NK-92 (cell line): ENCODE results near the gene MMP19.
"Not testable (repeated sequence)": the region's sequence is repeated elsewhere in the genome, so short reads cannot be mapped to it uniquely, and the experiment has no call there.

Experiments
- DNase-seq: peaks from one replicate; lab custom pipeline; 2025; ENCODE audit not compliant: unreplicated experiment; lab: John Stamatoyannopoulos, UW

Gene MMP19, protein sequence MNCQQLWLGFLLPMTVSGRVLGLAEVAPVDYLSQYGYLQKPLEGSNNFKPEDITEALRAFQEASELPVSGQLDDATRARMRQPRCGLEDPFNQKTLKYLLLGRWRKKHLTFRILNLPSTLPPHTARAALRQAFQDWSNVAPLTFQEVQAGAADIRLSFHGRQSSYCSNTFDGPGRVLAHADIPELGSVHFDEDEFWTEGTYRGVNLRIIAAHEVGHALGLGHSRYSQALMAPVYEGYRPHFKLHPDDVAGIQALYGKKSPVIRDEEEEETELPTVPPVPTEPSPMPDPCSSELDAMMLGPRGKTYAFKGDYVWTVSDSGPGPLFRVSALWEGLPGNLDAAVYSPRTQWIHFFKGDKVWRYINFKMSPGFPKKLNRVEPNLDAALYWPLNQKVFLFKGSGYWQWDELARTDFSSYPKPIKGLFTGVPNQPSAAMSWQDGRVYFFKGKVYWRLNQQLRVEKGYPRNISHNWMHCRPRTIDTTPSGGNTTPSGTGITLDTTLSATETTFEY

DNA sequence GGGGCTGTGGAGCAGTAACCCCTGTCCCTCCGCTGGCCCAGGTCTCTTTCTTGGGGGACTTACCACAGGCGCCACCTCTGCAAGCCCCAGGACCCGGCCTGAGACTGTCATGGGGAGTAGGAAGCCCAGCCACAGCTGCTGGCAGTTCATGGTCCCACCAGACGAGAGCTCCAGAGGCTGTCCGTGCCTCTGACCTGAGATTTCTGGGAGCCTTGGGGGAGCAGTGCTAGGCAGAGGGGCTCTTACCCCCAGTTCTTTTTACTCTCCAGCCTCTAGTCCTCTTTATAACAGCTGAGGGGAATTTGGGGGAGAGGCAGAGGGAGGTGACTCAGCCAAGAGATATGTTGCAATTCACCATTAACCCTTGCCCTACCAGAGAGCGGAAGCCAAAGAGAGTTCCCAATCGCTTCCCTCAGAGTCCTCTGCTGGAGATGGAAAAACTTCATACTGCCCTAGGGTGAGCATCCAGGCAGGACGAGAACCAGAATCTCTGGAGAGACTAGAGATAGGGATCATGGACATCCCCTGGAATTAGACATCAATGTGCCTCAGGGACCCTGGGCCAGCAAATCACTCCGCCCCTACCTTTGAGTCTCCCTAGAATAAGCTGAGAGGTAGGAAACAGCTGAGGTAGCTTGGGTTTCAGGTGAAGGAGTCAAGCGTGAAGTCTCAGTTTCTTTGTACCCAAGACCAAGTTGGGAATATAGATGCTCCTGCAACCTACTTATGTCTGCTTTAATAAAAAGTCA lies at the start of gene MMP19:
MMP19 (minus strand) TSS at position 256 of the 749 bp plus-strand sequence; CDS start at position 150, 106 bp downstream.
- no peak for DNase-seq

DNA sequence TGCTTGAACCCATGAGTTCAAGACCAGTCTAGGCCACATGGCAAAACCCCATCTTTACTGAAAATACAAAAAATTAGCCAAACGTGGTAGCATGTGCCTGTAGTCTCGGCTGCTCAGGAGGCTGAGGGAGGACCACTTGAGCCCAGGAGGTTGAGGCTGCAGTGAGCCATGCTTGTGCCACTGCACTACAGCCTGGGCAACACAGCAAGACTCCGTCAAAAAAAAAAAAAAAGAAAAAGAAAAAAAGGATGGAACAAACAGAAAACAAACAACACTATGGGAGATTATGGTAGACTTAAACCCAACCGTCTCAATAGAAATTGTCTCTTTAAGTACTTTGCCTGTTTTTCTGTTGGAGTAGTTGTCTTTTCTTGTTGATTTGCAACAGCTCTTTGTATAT lies 48.6 kb upstream of the MMP19 start:
- DNase-seq, result no peak

DNA sequence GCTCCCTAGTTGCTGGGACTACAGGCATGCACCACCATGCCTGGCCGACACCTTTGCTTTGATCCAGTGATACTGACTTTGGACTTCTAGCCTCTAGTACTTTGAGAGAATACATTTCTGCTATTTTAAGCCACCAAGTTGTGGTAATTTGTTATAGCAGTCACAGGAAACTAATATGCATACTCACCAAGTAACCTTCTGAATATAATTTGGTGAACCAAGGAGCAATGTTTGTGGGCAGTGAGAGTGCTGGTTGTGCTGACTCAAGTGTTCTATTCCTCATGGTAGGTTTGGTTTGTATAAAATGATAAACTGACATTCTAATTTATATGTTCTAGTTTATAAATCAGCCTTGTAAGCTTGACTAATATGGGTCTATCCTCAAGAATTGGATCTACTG lies 42.4 kb upstream of the MMP19 start:
- no peak for DNase-seq

DNA sequence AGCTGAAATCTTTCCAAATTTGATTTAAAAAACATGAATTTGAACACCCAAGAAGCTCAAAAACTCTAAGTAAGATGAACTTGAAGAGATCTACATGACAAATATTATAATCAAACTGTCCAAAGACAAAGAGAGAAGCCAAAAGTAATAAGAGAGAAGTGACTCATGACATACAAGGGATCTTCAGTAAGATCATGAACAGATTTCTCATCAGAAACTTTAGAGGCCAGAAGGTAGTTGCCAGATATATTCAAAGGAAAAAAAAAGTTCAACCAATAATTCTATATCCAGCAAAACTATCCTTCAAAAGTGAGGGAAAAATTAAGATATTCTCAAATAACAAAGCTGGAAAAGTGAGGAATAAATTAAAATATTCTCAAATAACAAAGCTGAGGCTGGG lies 35.1 kb upstream of the MMP19 start:
- DNase-seq, result no peak

DNA sequence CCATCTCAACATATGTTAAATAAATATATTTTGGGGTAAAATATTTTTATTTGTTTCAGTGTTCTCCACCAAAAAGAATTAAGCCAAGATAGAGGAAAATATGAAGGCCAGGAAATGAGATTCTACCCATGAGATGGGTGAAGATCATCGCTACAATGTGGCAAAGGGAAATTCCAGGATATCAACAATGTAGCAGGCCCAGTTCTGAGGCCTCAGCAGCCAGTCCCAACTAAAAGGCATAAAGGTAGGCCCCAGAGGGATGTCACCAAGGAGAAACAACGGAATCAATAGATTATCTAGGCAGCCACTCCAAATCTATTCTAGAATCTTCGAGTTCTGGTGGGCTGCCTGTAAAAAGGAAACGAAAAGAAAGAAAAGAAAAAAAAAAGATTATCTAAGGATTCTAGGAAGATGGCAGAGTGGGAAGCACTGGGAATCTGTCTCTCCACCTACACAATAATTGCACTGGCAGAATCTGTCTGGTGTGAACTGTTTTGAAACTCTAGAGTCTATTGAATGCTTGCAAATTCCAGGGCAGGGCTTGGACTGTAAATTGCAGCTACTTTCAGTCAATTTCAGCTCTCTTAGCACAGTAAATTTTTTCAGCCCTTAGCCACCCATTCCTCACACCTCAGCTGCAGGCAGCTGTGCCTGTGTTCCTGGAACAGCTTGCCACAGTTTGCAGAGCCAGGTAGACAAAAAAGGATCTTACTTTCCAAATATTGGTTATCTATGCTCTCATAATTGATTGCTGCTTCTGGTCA lies 33.1 kb upstream of the MMP19 start:
- no peak for DNase-seq

DNA sequence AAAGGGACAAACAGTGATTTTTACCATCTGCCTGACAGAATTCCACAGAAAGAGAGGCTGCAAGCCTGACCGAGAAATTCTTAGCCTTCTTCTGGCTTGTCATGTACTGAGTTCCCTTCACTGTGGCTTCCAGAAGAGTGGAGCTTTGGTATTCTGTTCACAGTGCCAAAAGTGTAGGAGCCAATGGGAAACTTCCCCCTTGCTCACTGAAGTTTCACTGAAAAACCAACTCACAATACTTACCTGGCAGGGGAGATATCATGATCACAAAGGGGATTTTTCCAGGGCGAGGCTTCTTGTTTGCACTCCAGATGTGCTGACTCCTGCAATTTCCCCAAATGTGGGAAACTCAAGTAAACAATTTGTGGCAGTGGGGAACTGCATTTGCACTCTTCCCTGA lies 31.7 kb upstream of the MMP19 start:
- DNase-seq, result no peak

DNA sequence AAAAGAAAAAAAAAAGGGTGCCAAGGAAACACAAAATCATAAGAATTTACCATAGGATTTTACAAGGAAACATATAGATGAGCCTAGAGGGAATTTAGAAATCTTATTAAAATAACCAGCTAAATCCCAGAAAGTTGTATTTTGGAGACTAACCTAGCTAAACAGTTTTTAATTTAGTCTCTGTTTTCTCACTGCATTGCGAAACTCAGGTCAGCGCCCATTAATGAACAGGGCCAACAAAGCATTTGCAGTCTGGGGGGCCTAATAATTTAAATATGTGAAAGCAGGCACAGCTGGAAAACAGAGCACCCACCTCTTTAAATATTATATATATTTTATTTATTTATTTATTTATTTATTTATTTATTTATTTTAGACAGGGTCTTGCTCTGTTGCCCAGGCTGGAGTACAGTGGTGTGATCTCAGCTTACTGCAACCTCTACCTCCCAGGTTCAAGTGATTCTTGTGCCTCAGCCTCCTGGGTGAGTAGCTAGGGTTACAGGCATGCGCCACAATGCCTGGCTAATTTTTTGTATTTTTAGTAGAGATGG lies 23.8 kb upstream of the MMP19 start:
- not testable (repeated sequence) for DNase-seq

DNA sequence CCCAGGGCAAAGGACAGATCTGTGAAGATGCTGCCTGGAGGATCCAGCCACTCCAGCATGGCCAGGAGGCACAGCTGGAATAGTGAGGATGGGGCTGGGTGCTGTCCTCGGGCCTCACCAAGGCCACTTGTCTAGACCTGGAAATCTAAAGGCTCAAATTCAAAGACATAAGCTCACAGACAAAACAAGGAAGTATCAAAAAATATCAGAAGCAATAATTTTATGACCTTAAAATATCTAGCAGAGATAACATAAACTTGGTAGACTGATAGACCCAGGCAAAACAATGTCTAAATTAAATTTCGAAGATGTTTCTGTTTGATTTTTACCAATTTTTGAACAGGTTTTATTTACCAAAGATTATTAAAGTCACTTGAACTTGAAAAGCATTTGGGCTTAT lies 22.6 kb upstream of the MMP19 start:
- no peak for DNase-seq

DNA sequence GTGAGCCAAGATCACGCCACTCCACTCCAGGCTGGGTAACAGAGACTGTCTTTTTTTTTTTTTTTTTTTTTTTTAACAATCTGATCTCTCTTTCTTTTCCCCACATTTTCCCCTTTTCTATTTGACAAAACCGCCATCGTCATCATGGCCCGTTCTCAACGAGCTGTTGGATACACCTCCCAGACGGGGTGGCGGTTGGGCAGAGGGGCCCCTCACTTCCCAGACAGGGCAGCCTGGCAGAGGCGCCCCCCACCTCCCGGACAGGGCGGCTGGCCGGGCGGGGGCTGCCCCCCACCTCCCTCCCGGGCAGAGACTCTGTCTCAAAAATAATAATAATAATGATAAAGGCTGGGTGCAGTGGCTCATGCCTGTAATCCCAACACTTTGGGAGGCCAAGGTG lies 20.2 kb upstream of the MMP19 start:
- DNase-seq, result not testable (repeated sequence)

DNA sequence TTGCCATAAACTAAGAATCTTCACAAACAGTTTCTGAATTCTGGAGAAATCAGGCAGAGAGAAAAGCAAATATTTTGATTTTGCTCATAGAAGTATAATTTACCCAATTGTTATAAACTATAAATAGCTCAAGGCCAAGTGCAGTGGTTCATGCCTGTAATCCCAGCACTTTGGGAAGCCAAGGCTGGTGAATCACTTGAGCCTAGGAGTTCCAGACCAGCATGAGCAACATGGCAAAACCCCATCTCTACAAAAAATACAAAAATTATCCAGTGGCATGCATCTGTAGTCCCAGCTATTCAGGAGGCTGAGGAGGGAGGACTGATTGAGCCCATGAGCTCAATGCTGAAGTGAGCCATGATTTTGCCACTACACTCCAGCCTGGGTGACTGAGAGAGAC lies 19.6 kb upstream of the MMP19 start:
- DNase-seq, result no peak

DNA sequence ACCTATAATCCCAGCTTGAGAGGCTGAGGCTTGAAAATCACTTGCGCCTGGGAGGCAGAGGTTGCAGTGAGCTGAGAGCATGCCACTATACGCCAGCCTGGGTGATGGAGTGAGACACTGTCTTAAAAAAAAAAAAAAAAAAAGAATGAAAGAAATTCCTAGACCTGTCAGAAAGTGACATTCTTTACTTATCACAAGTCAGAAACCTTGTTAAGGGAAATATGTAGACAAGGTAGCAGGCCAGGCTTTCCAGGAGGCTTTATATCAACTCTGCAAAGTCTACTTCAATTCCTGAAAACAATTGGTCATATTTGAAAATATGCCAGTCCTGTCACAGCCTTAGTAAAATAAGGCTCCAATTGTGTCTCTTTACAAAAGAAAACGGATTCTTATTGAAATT lies 19.1 kb upstream of the MMP19 start:
- no peak for DNase-seq

DNA sequence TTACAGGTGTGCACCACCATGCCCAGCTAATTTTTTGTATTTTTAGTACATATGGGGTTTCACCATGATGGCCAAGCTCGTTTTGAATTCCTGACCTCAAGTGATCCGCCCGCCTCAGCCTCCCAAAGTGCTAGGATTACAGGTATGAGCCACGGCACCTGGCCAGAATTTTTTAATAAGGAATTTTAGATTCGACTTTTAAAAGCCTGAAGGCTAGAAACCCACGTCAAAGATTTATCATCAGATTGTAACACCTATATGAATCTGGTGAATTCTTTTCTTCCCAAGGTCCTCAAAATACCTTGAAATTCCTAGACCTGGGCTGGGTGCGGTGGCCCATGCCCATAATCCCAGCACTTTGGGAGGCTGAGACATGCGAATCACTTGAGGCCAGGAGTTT lies 18.7 kb upstream of the MMP19 start:
- DNase-seq, result no peak

DNA sequence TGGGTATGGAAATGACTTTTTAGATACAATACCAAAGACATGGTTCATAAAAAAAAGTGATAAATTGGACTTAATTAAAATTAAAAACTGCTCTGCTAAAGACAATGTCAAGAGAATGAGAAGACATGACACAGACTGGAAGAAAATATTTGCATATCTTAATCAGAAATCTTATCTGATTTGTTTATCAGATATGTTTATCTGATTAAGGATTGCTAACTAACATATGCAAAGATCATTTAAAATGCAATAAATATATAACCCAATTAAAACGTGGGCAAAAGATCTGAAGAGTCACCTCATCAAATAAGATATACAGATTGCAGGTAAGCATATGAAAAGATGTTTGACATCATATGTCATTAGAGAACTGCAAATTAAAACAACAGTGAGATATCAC lies 10.0 kb upstream of the MMP19 start:
- DNase-seq, result no peak

DNA sequence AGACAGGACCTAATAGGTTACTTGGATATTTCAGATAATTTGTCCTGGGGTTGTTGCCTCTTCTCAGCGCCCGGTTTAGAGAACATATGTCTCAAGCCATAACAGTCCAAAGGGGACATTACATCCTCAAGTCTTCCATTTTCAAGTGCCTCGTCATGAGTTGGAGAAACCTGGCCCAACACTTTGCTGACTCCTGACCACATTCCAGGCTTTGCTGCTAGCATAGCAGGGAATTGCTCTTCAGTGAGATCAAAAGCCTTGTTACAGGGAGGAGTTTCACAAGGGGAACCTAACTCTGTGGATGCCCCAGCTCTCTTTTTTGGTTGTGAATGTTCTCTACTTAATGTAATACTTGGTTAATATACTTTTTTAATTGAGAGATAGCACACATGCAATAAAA lies 8.2 kb upstream of the MMP19 start:
- no peak for DNase-seq

DNA sequence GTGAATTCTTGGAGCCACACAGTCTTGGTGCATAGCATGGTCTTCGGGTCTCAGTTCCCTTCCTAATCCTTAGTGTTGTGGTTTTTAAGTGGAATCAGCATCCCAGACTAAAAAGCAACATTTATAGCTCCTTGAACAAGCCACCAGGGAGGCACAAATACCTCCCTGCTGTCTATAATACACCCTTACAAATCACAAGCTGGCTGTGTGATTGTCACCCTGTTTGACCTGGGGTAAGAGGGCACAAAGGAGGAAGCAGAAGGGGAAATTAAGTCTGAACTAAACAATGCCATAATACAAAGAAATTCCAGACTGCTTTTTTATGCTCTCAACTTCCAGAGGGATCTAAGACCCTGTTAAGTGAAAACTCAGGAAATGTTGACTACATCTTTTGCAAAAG lies 7.7 kb upstream of the MMP19 start:
- DNase-seq, result no peak

DNA sequence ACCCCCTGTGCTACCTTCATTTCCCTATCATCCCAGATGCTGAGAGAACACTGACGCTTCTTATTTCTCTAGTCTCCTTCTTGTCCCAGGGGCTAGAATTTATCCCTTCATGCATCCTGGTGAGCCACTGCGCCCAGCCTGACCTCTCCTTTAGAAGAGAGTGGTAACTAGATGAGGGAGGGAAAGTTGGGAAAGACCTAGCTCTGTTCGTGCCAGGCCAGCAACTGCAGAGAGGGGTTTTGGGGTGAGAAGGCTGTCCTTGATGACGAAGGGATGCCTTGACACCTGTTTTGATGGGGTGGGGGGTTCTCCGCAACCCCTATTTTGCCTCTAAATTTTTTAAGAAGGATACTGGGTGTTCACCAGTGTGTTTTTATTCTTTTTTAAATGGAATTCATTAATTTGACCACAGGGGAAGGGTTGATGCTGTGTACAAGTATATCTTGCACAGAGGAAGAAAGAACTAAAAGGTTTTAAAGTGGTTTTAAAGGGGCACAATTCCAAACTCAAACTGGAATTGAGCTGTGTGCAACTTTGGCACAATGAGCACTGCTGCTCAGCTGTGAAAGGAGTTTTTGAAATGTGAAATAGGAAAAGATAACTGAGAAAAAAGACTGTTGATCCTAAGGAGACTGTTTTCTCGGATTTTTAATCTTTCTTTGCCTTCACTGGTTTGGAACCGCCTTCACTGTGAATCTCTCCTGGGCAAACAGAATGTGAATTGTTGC lies 7.0 kb upstream of the MMP19 start:
- DNase-seq, result no peak

DNA sequence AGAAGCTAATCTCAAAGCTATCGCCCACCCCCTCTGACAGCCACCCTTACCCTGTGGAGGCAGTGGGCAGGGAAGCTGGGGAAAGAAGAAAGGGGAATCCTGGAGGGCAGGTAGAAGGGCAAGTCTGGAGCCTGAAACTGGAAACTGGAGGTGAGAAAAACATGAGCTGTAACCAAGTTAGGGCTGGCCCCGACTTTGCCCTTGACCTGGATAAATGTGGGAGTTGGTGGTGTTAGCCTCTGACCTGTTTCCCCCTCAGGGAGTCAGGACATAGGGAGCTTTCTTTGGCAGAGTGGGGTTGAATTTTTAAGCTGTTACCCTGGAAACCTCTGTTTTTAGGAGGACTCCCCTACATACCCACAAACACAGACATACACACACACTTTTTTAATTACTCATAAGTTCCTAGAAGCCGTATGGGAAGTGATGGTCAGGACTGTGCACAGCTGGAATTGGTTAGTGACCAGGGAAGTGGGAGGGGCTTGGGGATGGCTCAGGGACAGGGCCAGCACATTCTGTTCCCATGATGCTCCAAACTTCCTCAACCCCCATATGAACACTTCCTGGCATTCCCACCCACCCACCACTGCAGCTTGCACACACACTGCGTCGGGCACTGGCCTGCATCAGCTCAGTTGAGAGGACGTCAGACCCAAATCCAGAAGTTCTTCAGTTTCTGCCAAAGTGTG lies 5.0 kb upstream of the MMP19 start:
- no peak for DNase-seq

DNA sequence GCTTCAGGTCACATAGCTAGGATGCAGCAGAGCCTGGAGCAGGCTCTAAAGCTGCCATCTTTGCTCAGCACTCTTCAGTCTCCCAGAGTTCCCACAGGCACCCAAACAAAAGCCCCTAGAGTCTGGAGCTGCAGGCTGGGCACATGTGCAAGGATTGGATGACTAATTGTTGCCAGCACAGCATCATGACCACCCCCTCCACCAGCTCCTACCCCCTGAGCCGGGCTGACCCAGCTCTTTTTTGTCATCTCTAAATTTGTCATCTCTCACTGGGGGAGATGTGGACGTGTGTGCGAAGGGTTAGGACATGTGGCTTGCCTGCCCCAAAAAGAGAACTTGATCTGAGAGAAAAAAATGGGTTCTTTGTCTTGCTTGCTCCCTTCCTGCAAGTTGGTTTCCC lies 4.3 kb upstream of the MMP19 start:
- DNase-seq, result no peak

DNA sequence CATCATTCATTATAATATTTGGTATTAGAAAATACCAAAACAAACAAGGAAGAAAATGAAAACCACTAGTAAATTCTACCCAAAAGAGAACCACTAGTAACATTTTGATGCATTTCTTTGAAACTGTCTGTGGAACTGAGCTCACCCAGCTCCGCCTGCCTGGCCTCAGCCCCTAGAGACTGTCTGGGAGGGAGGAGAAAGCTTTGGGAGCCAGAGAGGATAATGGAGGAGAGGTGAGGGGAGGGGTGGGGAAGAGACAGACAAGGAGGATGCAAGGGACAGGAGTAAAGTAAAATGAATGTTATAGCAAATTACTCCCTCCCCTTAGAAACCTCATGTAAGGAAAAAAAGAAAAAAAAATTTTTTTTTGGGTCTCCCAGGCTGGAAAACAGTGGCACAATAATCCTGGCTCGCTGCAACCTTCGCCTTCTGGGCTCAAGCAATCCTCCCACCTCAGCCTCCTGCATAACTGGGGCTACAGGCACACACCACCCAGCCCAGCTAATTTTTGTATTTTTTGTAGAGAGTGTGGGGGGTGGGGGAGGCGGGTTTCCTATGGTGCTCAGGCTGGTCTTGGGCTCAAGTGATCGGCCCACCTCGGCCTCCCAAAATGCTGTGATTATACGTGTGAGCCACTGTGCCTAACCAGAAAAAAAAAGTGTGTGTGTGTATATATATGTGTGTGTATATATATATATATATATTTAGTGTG lies 3.2 kb upstream of the MMP19 start:
- DNase-seq, result no peak
